Upper lobe of right lung (tissue), 1 donor: ENCODE data around the gene DUSP5. TPM values are rescaled to one million over a fixed set of nuclear protein-coding genes. Genes with fewer than 3 reads are reported as not detected.

Source experiments
- ATAC-seq: fragments of 200-7000 bp; cut with Tn5 transposase; one replicate; pipeline ENCODE4 v1.9.1; 2020; ENCODE audit warnings: mild to moderate bottlenecking, moderate library complexity
- DNase-seq: peaks from one replicate; pipeline ENCODE4 v3.0.0-alpha.2; 2020
- H3K27ac ChIP-seq: fragments of 200-600 bp; one replicate; pipeline ENCODE4 v1.8.0; 2022
- H3K27me3 ChIP-seq: fragments of 200-600 bp; one replicate; pipeline ENCODE4 v1.8.0; 2022; ENCODE audit warnings: mild to moderate bottlenecking
- H3K36me3 ChIP-seq: fragments of 200-600 bp; one replicate; pipeline ENCODE4 v1.8.0; 2022
- H3K4me1 ChIP-seq: fragments of 200-600 bp; one replicate; pipeline ENCODE4 v1.8.0; 2022
- H3K4me3 ChIP-seq: fragments of 200-600 bp; one replicate; pipeline ENCODE4 v1.8.0; 2022; ENCODE audit warnings: mild to moderate bottlenecking
- H3K9me3 ChIP-seq: fragments of 200-600 bp; one replicate; pipeline ENCODE4 v1.8.0; 2022
- intact Hi-C: fragments of 100-400 bp; cut with DNase I; formaldehyde crosslinking; loops from one replicate; pipeline ENCODE4 v1.11.0; 2022
- total RNA-seq: library from RNA; stranded (reverse); fragmentation: NEBNext Ultra II Directional; extraction: Animal tissue kit (Norgen Biotek cat#: 25700); gene quantifications from one replicate; pipeline ENCODE4 v1.2.1, GENCODE V29; 2021
- TF ChIP-seq, protein P1 (sequence below): fragments of 200-600 bp; IDR thresholded peaks from one replicate; pipeline ENCODE4 v1.8.0; 2022; ENCODE audit warnings: antibody characterized with exemption
- donor health status: DM: no; HTN: yes; CAD: no; lungs with severe emphysema.

The DUSP5 gene
- total RNA-seq, 1 donor from 2014 or later = 24.0 TPM

DNA sequence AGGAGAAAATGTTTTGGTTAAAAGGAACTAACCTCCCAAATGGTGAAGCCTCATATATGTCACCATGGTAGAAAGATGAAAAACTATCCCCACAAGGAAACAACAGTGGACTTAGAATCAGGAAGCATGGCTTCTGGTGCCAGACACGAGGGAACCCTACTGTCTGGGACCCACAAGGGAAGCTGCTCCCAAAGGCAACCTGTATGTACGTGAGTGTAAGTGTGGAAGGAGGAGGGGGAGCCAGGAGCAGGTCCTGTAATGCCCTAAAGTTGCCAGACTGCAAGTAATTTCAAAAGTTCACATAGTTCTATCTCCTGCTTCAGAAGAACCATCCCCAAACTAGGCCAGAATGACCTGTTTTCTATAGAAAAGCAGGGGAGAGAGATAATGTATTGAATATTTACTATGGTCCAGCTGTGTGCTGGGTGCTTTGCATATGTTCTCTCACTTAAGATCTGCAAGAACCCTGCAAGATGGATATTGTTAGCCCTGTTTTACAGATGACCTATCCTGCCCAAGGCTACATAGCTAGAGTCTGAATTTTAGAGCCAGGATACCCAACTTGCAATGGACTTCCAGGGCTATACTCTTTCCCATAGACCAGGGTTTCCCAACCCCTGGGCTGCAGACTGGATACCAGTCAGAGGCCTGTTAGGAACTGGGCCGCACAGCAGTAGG, 19.2 kb downstream of the DUSP5 start:
- H3K4me1 ChIP-seq = no peaks in the 10 kb centered on the region
- H3K27ac ChIP-seq = no peak overlapping the region
- no peaks in the 10 kb centered on the region for H3K27me3 ChIP-seq
- intact Hi-C loops = no loop called here
- no peak overlapping the region for H3K4me3 ChIP-seq
- no peak for DNase-seq
- no peaks in the 10 kb centered on the region for H3K9me3 ChIP-seq
- H3K36me3 ChIP-seq = no peaks in the 10 kb centered on the region
- ATAC-seq = no peak
- TF ChIP-seq, protein P1, sequence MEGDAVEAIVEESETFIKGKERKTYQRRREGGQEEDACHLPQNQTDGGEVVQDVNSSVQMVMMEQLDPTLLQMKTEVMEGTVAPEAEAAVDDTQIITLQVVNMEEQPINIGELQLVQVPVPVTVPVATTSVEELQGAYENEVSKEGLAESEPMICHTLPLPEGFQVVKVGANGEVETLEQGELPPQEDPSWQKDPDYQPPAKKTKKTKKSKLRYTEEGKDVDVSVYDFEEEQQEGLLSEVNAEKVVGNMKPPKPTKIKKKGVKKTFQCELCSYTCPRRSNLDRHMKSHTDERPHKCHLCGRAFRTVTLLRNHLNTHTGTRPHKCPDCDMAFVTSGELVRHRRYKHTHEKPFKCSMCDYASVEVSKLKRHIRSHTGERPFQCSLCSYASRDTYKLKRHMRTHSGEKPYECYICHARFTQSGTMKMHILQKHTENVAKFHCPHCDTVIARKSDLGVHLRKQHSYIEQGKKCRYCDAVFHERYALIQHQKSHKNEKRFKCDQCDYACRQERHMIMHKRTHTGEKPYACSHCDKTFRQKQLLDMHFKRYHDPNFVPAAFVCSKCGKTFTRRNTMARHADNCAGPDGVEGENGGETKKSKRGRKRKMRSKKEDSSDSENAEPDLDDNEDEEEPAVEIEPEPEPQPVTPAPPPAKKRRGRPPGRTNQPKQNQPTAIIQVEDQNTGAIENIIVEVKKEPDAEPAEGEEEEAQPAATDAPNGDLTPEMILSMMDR = no peak

DNA sequence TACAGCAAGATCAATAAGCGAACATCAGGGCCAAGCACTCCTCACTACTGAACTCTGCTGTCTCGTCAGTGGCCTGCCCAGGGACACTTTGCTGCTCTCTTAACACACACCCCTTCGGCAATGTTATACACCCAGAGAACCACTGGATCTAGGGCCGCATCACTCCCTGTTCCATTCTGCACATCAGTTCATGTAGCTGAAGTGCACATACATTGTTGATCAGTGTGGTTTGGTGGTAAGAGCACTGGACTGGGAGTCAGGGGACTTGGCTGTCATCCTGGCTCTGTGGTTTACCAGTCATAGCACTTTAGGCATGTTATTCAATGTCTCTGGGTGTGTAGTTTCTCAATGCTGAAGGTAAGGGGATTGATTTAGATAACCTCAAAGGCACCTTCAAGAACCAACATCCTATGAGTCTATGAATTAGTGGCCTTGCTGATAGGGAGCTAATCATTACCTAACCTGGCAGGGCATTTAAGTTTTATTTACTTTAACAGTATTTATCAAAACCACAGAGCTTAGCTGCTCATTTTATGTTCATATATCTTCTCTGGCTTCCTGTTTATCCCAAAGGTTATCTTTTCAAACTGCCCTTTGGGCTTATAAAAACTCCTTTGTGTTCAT, 24.8 kb downstream of the DUSP5 start:
- no peak overlapping the region for H3K27ac ChIP-seq
- no peaks in the 10 kb centered on the region for H3K4me1 ChIP-seq
- intact Hi-C loops = no loop called here
- DNase-seq = no peak
- H3K4me3 ChIP-seq = no peak overlapping the region
- no peaks in the 10 kb centered on the region for H3K27me3 ChIP-seq
- ATAC-seq = no peak
- TF ChIP-seq, protein P1 = no peak
- no peaks in the 10 kb centered on the region for H3K9me3 ChIP-seq
- no peaks in the 10 kb centered on the region for H3K36me3 ChIP-seq

DNA sequence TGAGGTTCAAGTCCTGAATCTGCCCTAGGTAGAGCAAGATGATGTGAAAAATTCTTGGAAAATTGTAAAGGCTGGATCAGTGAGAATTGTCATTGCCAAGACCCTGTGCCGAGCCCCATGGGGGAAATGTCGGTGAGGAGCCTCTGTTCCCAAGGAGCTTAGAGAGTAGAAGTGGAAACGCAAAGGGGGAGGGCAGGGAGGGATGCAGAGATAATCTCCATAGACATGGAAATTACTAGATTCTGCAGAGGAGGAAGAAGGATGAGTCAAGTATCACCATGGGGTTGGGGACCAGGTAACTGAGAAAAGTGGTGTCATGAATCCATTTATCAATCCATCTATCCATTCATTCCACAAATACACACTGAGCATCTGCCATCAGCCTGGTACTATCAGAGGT, 26.0 kb downstream of the DUSP5 start:
- intact Hi-C loops = no loop called here
- Histone ChIP-seq H3K27me3 (no peaks in the 10 kb centered on the region), H3K4me1 (no peaks in the 10 kb centered on the region), H3K36me3 (no peaks in the 10 kb centered on the region), H3K4me3 (no peak overlapping the region), H3K27ac (no peak overlapping the region), H3K9me3 (no peaks in the 10 kb centered on the region)
- ATAC-seq (no peak), DNase-seq (no peak)
- TF ChIP-seq, protein P1 = no peak

DNA sequence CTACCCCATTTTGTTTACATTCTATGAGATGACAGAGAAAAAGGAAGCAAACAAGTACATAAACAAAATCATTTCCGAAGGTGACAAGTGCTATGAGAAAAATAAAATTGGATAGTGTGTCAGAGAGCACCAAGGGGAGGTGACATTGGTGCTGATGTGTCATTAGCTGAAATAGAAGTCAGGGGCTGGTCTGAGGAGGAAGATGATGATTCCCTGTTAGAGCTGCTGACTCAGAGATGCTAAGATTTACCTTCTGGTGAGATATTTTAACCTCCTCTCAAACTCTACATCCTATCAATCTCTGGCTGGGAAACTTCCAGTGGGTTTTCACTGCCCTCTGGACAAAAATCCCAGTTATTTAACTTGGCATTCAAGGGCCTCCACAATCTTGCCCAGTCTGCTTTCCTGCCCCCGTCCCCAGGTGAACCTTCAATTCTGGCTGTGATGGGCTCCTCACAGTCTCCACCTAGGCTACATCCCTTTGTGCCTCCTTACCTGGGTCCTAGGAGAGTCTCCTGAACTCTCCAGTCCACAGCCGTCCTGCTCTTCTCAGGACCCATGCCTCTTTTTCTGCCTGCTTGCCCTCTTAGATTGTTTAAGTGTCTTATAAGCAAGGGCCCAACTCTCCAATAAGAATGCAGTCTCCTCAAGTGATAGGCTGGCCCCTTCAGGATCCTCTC, 26.6 kb downstream of the DUSP5 start:
- Histone ChIP-seq H3K36me3 (no peaks in the 10 kb centered on the region), H3K4me3 (no peak overlapping the region), H3K9me3 (no peaks in the 10 kb centered on the region), H3K27ac (no peak overlapping the region), H3K27me3 (no peaks in the 10 kb centered on the region), H3K4me1 (no peaks in the 10 kb centered on the region)
- TF ChIP-seq, protein P1 = no peak
- intact Hi-C loops = no loop called here
- no peak for ATAC-seq
- DNase-seq = no peak

DNA sequence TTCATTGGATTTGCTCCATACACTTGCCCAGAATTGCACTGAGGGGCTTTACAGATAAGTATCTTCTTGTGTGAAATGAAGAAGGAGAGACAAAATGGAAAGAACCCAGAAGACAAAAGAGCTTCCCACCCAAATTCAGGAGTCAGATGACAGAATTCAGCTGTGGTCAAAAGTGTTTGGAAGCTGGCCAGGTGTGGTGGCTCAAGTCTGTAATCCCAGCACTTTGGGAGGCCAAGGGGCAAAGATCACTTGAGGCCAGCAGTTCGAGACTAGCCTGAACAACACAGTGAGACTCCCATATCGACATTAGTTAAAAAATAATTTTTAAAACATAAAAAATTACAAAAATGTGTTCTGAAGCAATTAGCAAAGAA, 27.1 kb downstream of the DUSP5 start:
- Histone ChIP-seq H3K4me3 (no peak overlapping the region), H3K27ac (no peak overlapping the region), H3K9me3 (no peaks in the 10 kb centered on the region), H3K27me3 (no peaks in the 10 kb centered on the region), H3K4me1 (no peaks in the 10 kb centered on the region), H3K36me3 (no peaks in the 10 kb centered on the region)
- intact Hi-C loops = no loop called here
- DNase-seq = no peak
- ATAC-seq = no peak
- TF ChIP-seq, protein P1 = no peak
